ENCODE measurements around the gene NAT8L.

NAT8L gene

GRCh38 chr4:2078584-2078983, 19.5 kb downstream of the NAT8L start:
- ATAC-seq (replicated peaks) (no peak), DNase-seq (no peak)
- H3K27ac Mint-ChIP-seq, result peak overlapping the region in 1 of 2 donors; percentile 59
- H3K4me1 Mint-ChIP-seq (ENCODE audit: low read depth in 2 of 2), result no peaks in the 10 kb centered on the region
- H3K9me3 Mint-ChIP-seq, result no peaks in the 10 kb centered on the region
- no peaks in the 10 kb centered on the region for H3K36me3 Mint-ChIP-seq (ENCODE audit: insufficient read depth)
- H3K27me3 Mint-ChIP-seq, result no peaks in the 10 kb centered on the region
- no peak overlapping the region for H3K4me3 Mint-ChIP-seq

- Mint-ChIP-seq H3K4me1 (ENCODE audit: low read depth in 2 of 2) (no peaks in the 10 kb centered on the region), H3K36me3 (ENCODE audit: insufficient read depth) (no peaks in the 10 kb centered on the region), H3K4me3 (no peak overlapping the region), H3K9me3 (no peaks in the 10 kb centered on the region), H3K27me3 (no peaks in the 10 kb centered on the region), H3K27ac (no peak overlapping the region)
- ATAC-seq (replicated peaks) (no peak), DNase-seq (no peak)
These were observed 19.9 kb downstream of the NAT8L start for GRCh38 chr4:2079006-2079405.

GRCh38 chr4:2079926-2080325, 20.8 kb downstream of the NAT8L start:
- DNase-seq (no peak), ATAC-seq (replicated peaks) (no peak)
- H3K9me3 Mint-ChIP-seq, result no peaks in the 10 kb centered on the region
- no peaks in the 10 kb centered on the region for H3K4me1 Mint-ChIP-seq (ENCODE audit: low read depth in 2 of 2)
- H3K4me3 Mint-ChIP-seq, result no peak overlapping the region
- no peaks in the 10 kb centered on the region for H3K27me3 Mint-ChIP-seq
- no peak overlapping the region for H3K27ac Mint-ChIP-seq
- no peaks in the 10 kb centered on the region for H3K36me3 Mint-ChIP-seq (ENCODE audit: insufficient read depth)

- DNase-seq, result no peak
These were observed 21.5 kb downstream of the NAT8L start for GRCh38 chr4:2080429-2081300.

GRCh38 chr4:2081540-2081939, 22.4 kb downstream of the NAT8L start:
- Mint-ChIP-seq H3K4me3 (no peak overlapping the region), H3K27me3 (peaks cover 5 to 9% of the 10 kb centered on the region in 2 donors), H3K36me3 (ENCODE audit: insufficient read depth) (no peaks in the 10 kb centered on the region), H3K27ac (peak overlapping the region in 1 of 2 donors; percentile 35), H3K9me3 (no peaks in the 10 kb centered on the region), H3K4me1 (ENCODE audit: low read depth in 2 of 2) (no peaks in the 10 kb centered on the region)
- DNase-seq (no peak), ATAC-seq (replicated peaks) (no peak)

More at GRCh38 chr4:2080429-2081300, 21.5 kb downstream of the NAT8L start:
- H3K27ac Mint-ChIP-seq, result no peak overlapping the region
- no peak overlapping the region for H3K4me3 Mint-ChIP-seq
- no peaks in the 10 kb centered on the region for H3K4me1 Mint-ChIP-seq (ENCODE audit: low read depth in 2 of 2)
- H3K9me3 Mint-ChIP-seq, result no peaks in the 10 kb centered on the region
- no peak for ATAC-seq (replicated peaks)
- H3K36me3 Mint-ChIP-seq (ENCODE audit: insufficient read depth), result no peaks in the 10 kb centered on the region
- peaks cover 2 to 3% of the 10 kb centered on the region in 2 donors for H3K27me3 Mint-ChIP-seq

- DNase-seq (no peak), ATAC-seq (replicated peaks) (no peak)
- H3K27ac Mint-ChIP-seq, result no peak overlapping the region
- H3K27me3 Mint-ChIP-seq, result peaks cover 5 to 9% of the 10 kb centered on the region in 2 donors
- H3K36me3 Mint-ChIP-seq (ENCODE audit: insufficient read depth), result no peaks in the 10 kb centered on the region
- H3K4me3 Mint-ChIP-seq, result no peak overlapping the region
- H3K9me3 Mint-ChIP-seq, result no peaks in the 10 kb centered on the region
- no peaks in the 10 kb centered on the region for H3K4me1 Mint-ChIP-seq (ENCODE audit: low read depth in 2 of 2)
These were observed 23.0 kb downstream of the NAT8L start for GRCh38 chr4:2082118-2082517.

GRCh38 chr4:2082627-2083026, 23.5 kb downstream of the NAT8L start:
- DNase-seq (no peak), ATAC-seq (replicated peaks) (no peak)
- Mint-ChIP-seq H3K36me3 (ENCODE audit: insufficient read depth) (no peaks in the 10 kb centered on the region), H3K9me3 (no peaks in the 10 kb centered on the region), H3K27me3 (peaks cover 5 to 9% of the 10 kb centered on the region in 2 donors), H3K4me1 (ENCODE audit: low read depth in 2 of 2) (no peaks in the 10 kb centered on the region), H3K4me3 (no peak overlapping the region), H3K27ac (no peak overlapping the region)

GRCh38 chr4:2083116-2083825, 24.1 kb downstream of the NAT8L start:
- no peaks in the 10 kb centered on the region for H3K9me3 Mint-ChIP-seq
- H3K27ac Mint-ChIP-seq, result no peak overlapping the region
- DNase-seq (no peak), ATAC-seq (replicated peaks) (no peak)
- peaks cover 5 to 9% of the 10 kb centered on the region in 2 donors for H3K27me3 Mint-ChIP-seq
- H3K4me1 Mint-ChIP-seq (ENCODE audit: low read depth in 2 of 2), result no peaks in the 10 kb centered on the region
- H3K36me3 Mint-ChIP-seq (ENCODE audit: insufficient read depth), result no peaks in the 10 kb centered on the region
- no peak overlapping the region for H3K4me3 Mint-ChIP-seq

- Mint-ChIP-seq H3K4me1 (ENCODE audit: low read depth in 2 of 2) (no peaks in the 10 kb centered on the region), H3K4me3 (no peak overlapping the region), H3K27me3 (peaks cover 5 to 9% of the 10 kb centered on the region in 2 donors), H3K9me3 (no peaks in the 10 kb centered on the region), H3K27ac (no peak overlapping the region), H3K36me3 (ENCODE audit: insufficient read depth) (no peaks in the 10 kb centered on the region)
- DNase-seq, result no peak
- no peak for ATAC-seq (replicated peaks)
These were observed 24.7 kb downstream of the NAT8L start for GRCh38 chr4:2083826-2084160.

- H3K4me1 Mint-ChIP-seq (ENCODE audit: low read depth in 2 of 2), result no peaks in the 10 kb centered on the region
- H3K27ac Mint-ChIP-seq, result no peak overlapping the region
- peaks cover 5 to 9% of the 10 kb centered on the region in 2 donors for H3K27me3 Mint-ChIP-seq
- H3K4me3 Mint-ChIP-seq, result no peak overlapping the region
- H3K9me3 Mint-ChIP-seq, result no peaks in the 10 kb centered on the region
- DNase-seq (no peak), ATAC-seq (replicated peaks) (no peak)
- H3K36me3 Mint-ChIP-seq (ENCODE audit: insufficient read depth), result no peaks in the 10 kb centered on the region
These were observed 25.2 kb downstream of the NAT8L start for GRCh38 chr4:2084316-2084715.

- Mint-ChIP-seq H3K9me3 (no peaks in the 10 kb centered on the region), H3K27ac (no peak overlapping the region), H3K4me1 (ENCODE audit: low read depth in 2 of 2) (no peaks in the 10 kb centered on the region), H3K27me3 (peaks cover 5 to 17% of the 10 kb centered on the region in 2 donors), H3K4me3 (no peak overlapping the region), H3K36me3 (ENCODE audit: insufficient read depth) (no peaks in the 10 kb centered on the region)
- ATAC-seq (replicated peaks) (no peak), DNase-seq (no peak)
These were observed 26.4 kb downstream of the NAT8L start for GRCh38 chr4:2085496-2085901.

- Mint-ChIP-seq H3K9me3 (no peaks in the 10 kb centered on the region), H3K4me3 (no peak overlapping the region)
These were observed 28.0 kb downstream of the NAT8L start for GRCh38 chr4:2087170-2087569.

GRCh38 chr4:2089222-2089621, 30.1 kb downstream of the NAT8L start:
- ATAC-seq (replicated peaks), result no peak
- H3K36me3 Mint-ChIP-seq (ENCODE audit: insufficient read depth), result no peaks in the 10 kb centered on the region
- peaks cover 12 to 43% of the 10 kb centered on the region in 2 donors for H3K27me3 Mint-ChIP-seq
- no peak overlapping the region for H3K27ac Mint-ChIP-seq
- no peak overlapping the region for H3K4me3 Mint-ChIP-seq
- no peak for DNase-seq
- H3K4me1 Mint-ChIP-seq (ENCODE audit: low read depth in 2 of 2), result no peaks in the 10 kb centered on the region
- no peaks in the 10 kb centered on the region for H3K9me3 Mint-ChIP-seq

More at GRCh38 chr4:2087170-2087569, 28.0 kb downstream of the NAT8L start:
- no peaks in the 10 kb centered on the region for H3K36me3 Mint-ChIP-seq (ENCODE audit: insufficient read depth)
- DNase-seq (no peak), ATAC-seq (replicated peaks) (no peak)
- no peak overlapping the region for H3K27ac Mint-ChIP-seq
- H3K4me1 Mint-ChIP-seq (ENCODE audit: low read depth in 2 of 2), result no peaks in the 10 kb centered on the region
- H3K27me3 Mint-ChIP-seq, result peaks cover 5 to 28% of the 10 kb centered on the region in 2 donors

GRCh38 chr4:2090642-2091041, 31.5 kb downstream of the NAT8L start:
- Mint-ChIP-seq H3K27ac (no peak overlapping the region), H3K27me3 (peaks cover 16 to 40% of the 10 kb centered on the region in 2 donors), H3K4me3 (no peak overlapping the region), H3K9me3 (no peaks in the 10 kb centered on the region), H3K4me1 (ENCODE audit: low read depth in 2 of 2) (no peaks in the 10 kb centered on the region), H3K36me3 (ENCODE audit: insufficient read depth) (no peaks in the 10 kb centered on the region)
- ATAC-seq (replicated peaks), result no peak
- DNase-seq, result no peak

Data from effector memory CD8-positive, alpha-beta T cell (primary cell).